GM21526 (cell line): ENCODE data around the gene FAM3D.
A peak's percentile ranks its signal among the peaks of the same experiment; 100 is the strongest.

Source experiments
- ATAC-seq: cut with Tn5 transposase; IDR thresholded peaks from one replicate; pipeline ENCODE4 v1.9.1; 2021; ENCODE audit warnings: moderate library complexity; ENCODE audit not compliant: unreplicated experiment, low FRiP score

The FAM3D gene

GRCh38 chr3:58657571-58658141 lies 8.9 kb downstream of the FAM3D start:
- ATAC-seq = no peak

DNA sequence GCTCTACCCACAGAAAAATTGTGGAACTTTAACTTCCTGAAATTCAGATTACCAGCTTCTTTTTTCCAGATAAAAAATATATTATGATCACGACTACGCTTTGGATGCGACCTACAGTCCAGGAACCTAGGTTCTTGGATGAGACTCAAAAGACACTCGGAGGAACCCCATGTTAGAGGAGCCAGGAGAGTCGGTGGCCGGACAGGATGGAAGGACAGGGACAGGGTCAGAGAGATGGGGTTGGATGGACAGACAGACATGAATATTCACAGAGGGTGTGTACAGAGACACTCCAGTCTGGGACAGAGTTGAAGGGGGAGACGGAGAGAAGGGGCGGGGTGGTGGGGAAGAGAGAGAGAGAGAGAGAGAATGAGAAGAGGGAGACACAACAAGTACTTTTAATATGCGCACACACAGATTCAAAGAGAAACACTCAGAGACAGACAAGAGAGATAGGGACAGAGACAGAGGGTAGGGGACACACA lies 9.5 kb downstream of the FAM3D start:
- no peak for ATAC-seq

DNA sequence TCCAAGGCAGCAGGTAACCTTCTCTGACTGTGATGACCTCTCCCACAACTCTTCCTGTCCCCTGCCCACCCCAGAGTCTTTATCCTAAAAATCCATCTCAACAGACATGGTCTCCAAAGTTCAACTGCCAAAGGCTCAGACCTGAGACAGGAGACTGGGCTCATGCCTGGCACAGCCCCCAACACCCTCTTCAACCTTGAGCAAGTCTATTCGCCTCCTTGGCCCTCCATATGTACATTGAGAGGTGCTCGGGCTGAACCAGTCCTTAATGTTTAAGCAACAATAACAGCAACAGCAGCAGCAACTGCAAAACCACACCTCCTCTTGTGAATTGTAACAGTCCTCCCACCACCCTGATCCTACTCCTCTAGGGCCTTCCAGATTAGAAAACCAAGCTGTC lies 9.9 kb downstream of the FAM3D start:
- ATAC-seq = no peak

DNA sequence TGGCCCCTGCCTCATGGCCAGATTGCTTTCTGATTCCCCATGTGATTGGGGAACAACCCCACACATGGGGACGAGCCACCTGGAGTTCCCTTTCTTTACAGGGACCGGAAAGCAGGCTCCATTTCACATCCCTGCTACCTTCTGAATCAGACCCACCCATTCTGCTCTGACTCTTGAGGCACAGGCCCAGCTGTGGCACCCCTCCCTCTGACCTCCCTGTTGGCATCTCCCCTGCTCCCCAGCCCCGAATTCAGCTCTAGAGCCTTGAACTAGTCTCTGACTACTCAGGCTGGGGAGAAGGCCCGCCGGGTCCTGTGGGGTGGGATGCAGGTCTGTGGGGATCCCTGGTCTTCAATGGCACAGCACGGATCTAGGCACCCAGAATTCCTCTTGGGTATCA lies 12.1 kb downstream of the FAM3D start:
- ATAC-seq = no peak

- ATAC-seq = no peak
These were observed 13.9 kb downstream of the FAM3D start for GRCh38 chr3:58652624-58653023.

GRCh38 chr3:58651276-58651675 lies 15.3 kb downstream of the FAM3D start:
- ATAC-seq = no peak

DNA sequence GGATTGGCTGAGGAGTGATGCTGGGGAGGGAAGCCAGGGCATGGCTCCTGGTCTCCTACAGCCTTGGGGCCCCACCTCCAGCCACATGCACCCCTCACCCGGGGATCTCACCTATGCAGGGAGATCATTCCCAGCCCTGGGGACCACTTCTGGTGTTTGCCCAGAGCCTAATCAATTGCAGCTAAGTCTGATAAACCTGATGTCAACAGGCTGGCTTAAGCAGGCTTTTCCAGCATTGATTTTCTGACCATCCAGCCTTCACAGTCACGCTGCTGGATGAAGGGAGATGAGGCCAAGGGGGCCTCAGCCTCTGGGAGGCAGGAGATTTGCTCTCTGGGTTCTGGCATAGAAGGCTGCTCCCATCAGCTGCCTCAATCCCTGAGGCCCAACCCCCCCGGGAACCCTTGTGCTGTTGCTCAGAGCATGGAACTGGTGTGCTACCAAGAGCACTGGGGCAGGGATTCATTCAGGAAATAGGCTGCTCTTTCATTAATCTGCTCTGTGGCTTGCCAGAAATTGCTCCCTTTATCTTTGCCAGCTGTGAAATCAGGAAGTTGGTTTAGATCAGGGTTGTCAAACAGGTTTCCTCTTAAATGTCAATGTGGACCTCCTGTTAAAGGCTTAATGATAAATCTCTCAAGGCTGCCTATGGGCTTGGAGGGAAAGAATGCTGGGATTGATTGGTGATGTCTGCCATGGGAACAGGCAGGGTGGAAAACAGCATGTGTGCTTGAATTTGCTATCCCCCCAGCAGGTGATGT lies 19.0 kb downstream of the FAM3D start:
- no peak for ATAC-seq

- ATAC-seq = no peak
These were observed 20.1 kb downstream of the FAM3D start for GRCh38 chr3:58646503-58646902.

GRCh38 chr3:58645726-58646125 lies 20.8 kb downstream of the FAM3D start:
- no peak for ATAC-seq

- no peak for ATAC-seq
These were observed 23.7 kb downstream of the FAM3D start for GRCh38 chr3:58642846-58643245.

DNA sequence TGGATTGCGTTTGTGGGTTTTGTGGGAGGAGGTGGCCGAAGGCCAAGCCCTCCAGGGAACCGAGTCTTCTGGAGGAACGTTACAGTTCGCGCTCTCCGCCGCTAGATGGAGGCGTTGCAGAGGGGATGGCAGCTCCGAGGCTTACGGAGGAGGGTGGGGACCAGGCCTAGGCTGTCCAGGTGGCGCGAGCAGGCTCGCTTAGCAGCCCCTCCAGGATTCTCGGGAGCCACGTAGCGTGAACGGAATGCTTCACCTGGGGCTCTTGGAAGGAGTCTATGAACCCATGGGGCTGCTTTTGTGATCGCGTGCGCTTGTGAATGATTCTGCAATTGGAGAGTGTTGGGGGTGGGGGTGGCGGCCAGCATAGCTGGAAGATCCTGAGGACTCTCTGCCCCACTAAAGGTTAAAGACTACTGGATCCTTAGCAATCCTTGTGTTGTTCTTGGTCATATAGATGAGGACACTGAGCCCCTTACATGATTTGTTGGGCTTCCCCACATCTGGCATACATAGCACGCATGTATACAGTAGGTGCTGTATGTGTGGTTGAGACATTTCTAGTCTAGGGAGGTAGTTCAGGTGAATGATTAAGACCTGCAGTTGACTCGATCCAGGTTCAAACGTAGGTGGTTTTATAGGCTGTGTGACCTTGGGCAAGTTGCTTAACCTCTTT lies 25.7 kb downstream of the FAM3D start:
- peak; percentile 93 for ATAC-seq

- no peak for ATAC-seq
These were observed 26.7 kb downstream of the FAM3D start for GRCh38 chr3:58639842-58640241.

DNA sequence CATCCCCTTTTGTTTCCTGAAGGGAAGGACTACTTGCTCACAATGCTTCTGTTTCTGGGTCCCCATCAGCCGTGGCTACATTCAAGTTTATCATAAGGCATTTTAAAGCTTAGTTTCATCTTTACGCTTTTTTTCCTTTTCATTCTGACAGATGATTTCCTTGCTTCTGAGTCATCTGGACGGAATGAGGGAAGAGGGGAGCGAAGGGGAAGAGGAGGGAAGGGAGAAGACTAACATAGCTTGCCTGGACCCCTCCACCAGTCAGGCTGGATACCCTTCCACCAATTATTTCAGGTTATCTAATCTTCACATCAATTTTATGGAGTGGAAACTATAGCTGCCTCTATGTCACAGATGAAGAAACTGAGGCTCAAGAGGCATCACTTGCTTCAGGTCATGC lies 27.6 kb downstream of the FAM3D start:
- no peak for ATAC-seq

GRCh38 chr3:58638591-58638990 lies 28.0 kb downstream of the FAM3D start:
- no peak for ATAC-seq

- ATAC-seq = no peak
These were observed 29.1 kb downstream of the FAM3D start for GRCh38 chr3:58637509-58637908.

GRCh38 chr3:58635371-58636285 lies 30.9 kb downstream of the FAM3D start:
- no peak for ATAC-seq

- ATAC-seq = no peak
These were observed 33.3 kb downstream of the FAM3D start for GRCh38 chr3:58633157-58633865.

DNA sequence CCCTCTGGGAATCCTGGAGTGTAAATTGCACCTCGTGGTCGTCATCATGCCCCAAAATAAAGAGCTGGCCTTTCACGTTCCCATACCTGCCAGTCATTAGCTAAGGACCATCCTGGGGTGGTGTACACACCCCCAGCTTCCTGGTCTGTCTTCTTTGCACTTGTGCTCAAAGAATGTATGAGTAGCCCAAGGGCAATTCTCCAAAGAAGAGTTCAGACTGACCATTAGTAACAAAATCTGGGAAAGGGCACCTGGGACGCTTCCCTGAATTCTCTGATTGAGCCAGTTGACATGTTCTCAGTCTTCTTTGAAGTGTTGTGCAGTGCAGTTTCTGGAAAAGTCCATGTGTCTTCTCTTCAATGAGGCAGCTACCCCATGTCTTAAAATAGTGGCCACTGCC lies 34.8 kb downstream of the FAM3D start:
- no peak for ATAC-seq

GRCh38 chr3:58630710-58631092 lies 35.9 kb downstream of the FAM3D start:
- no peak for ATAC-seq

GRCh38 chr3:58630076-58630709 lies 36.4 kb downstream of the FAM3D start:
- no peak for ATAC-seq
